ENCODE results near the gene APBA2.

- TF ChIP-seq CTCF (IDR thresholded peaks at IDR 0.05; ENCODE audit: borderline replicate concordance, extremely low read depth, low read length, poor library complexity, severe bottlenecking) (no peak), EZH2 (IDR thresholded peaks at IDR 0.05; ENCODE audit: borderline replicate concordance, low read depth, low read length, severe bottlenecking) (no peak)
Observed at GRCh38 chr15:28880680-28881079, 5.1 kb upstream of the APBA2 start.

Measured in DND-41 (cell line).